SK-N-MC (cell line): ENCODE results near the gene NRBF2.

Source experiments
- EZH2 ChIP-seq: fragments of 200-600 bp; sonication (generic); IDR thresholded peaks from one replicate; pipeline ENCODE4 v1.6.1; 2017; ENCODE audit warnings: antibody characterized with exemption
- POLR2AphosphoS5 ChIP-seq: IDR thresholded peaks from 2 replicates; pipeline ENCODE4 v1.6.1; 2012; ENCODE audit warnings: mild to moderate bottlenecking, low read depth, low read length, borderline replicate concordance

- no peak for TF ChIP-seq EZH2
- TF ChIP-seq POLR2AphosphoS5, result no peak
Observed at GRCh38 chr10:63150745-63151144, 17.6 kb downstream of the NRBF2 start.
